ENCODE data around the gene MUC4. TPM values are rescaled to one million over a fixed set of nuclear protein-coding genes. Genes with fewer than 3 reads are reported as not detected.

The MUC4 gene
- total and polyA plus RNA-seq, 9 of the 15 experiments (the other 6 are each of a cell fraction or from before 2014, with no cell fraction given) = under 0.01 to 0.21 (median 0.10) TPM; not detected in 4

DNA sequence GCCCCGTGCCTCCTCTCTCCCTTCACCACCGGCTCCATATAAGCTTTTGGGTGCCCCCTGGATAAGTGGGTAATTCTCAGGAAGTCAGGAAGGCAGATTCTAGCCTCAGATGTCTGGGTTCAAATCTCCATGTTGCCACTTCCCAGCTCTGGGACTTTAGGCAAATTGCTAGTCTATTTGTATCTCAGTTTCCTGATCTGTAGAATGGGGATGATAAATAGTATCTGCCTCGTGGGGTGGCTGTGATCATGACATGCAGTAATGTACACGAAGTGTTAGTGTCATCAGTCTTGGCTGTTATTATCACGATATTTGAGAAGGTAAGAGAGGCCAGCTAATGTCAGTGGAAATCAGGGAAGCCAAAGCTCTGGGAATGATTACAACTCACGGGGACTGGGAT lies 43.3 kb downstream of the MUC4 start (continued):
- TF ChIP-seq, protein P1, sequence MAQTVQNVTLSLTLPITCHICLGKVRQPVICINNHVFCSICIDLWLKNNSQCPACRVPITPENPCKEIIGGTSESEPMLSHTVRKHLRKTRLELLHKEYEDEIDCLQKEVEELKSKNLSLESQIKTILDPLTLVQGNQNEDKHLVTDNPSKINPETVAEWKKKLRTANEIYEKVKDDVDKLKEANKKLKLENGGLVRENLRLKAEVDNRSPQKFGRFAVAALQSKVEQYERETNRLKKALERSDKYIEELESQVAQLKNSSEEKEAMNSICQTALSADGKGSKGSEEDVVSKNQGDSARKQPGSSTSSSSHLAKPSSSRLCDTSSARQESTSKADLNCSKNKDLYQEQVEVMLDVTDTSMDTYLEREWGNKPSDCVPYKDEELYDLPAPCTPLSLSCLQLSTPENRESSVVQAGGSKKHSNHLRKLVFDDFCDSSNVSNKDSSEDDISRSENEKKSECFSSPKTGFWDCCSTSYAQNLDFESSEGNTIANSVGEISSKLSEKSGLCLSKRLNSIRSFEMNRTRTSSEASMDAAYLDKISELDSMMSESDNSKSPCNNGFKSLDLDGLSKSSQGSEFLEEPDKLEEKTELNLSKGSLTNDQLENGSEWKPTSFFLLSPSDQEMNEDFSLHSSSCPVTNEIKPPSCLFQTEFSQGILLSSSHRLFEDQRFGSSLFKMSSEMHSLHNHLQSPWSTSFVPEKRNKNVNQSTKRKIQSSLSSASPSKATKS (CRISPR knock-in tag; IDR thresholded peaks at IDR 0.05) = no peak
- peak; percentile 88 for TF ChIP-seq RBM25 (IDR thresholded peaks at IDR 0.05; ENCODE audit: low read depth, low read length, severe bottlenecking)

DNA sequence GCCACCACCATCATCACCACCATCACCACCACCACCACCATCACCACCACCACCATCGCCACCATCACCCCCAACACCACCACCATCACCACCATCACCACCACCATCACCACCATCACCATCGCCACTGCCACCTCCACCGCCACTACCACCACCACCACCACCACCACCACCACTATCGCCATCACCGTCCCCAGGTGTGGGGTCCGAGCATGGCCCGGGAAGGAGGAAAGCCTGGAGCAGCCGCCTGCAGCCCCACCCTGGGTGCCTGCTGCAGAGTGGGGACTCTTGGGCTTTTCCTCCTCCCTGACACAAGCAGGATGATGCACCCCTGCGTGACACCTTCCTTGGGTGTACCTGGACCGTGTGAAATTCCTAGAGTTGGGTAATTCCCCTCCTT lies 43.9 kb downstream of the MUC4 start:
- no peak overlapping the region for H3K4me3 ChIP-seq
- ATAC-seq (no peak), FAIRE-seq (no peak), DNase-seq (ENCODE audit: extremely low read depth in 1 of 4, low spot score in 3 of 4) (no peak)
- 0 out of 2 replicates have a peak, but pooled peaks cover 4% of the 10 kb centered on the region for H4K20me1 ChIP-seq (replicated peaks; ENCODE audit: control insufficient read depth, insufficient read depth, low read length)
- in situ Hi-C loops (cut with MboI) (no loop called here), intact Hi-C loops (cut with micrococcal nuclease) (no loop called here)
- H3K4me1 ChIP-seq (replicated peaks in 1 of 2; ENCODE audit: control insufficient read depth in 2 of 2, insufficient read depth in 2 of 2, low read length in 2 of 2) = peaks cover 0 to 10% of the 10 kb centered on the region in 2 experiments; a peak in 2 of 5 replicates
- no peak overlapping the region for H3K4me2 ChIP-seq (ENCODE audit: insufficient read depth, low read length)
- BruUV-seq (replicated peaks) = no TSS peak
- no peak overlapping the region for H2AFZ ChIP-seq (ENCODE audit: low read depth, low read length)
- no peaks in the 10 kb centered on the region for H3K9me3 ChIP-seq (replicated peaks; ENCODE audit: control insufficient read depth, insufficient read depth, low read depth, low read length)
- under 1% methylated on average over 10 of the region's 10 CpGs for WGBS (ENCODE audit: insufficient coverage, low coverage, missing lambda C conversion rate)
- peaks cover 15 to 78% of the 10 kb centered on the region in 2 experiments; a peak in 4 of 5 replicates for H3K27me3 ChIP-seq (ENCODE audit: control insufficient read depth in 2 of 2, insufficient read depth in 2 of 2, low read length in 2 of 2)
- H3K27ac ChIP-seq (ENCODE audit: extremely low read depth, low read depth, low read length) = no peak overlapping the region
- H3K36me3 ChIP-seq (ENCODE audit: control insufficient read depth, insufficient read depth, low read length) = no peaks in the 10 kb centered on the region
- POLR2A ChIA-PET = no interaction called here
- CTCF ChIA-PET (ENCODE audit: low intra/inter-chr PET ratio) = no interaction called here
- H3K9ac ChIP-seq (ENCODE audit: insufficient read depth in 1 of 2, low read depth in 2 of 2, low read length in 2 of 2) = no peak overlapping the region
- H3K9me1 ChIP-seq (ENCODE audit: control insufficient read depth, insufficient read depth, low read length) = no peaks in the 10 kb centered on the region
- no peak for TF ChIP-seq HOXB6 (CRISPR knock-in tag; IDR thresholded peaks at IDR 0.05; ENCODE audit: borderline replicate concordance)
- TF ChIP-seq BDP1 (IDR thresholded peaks at IDR 0.05; ENCODE audit: insufficient read depth, insufficient read length) = no peak
- TF ChIP-seq, protein P2, sequence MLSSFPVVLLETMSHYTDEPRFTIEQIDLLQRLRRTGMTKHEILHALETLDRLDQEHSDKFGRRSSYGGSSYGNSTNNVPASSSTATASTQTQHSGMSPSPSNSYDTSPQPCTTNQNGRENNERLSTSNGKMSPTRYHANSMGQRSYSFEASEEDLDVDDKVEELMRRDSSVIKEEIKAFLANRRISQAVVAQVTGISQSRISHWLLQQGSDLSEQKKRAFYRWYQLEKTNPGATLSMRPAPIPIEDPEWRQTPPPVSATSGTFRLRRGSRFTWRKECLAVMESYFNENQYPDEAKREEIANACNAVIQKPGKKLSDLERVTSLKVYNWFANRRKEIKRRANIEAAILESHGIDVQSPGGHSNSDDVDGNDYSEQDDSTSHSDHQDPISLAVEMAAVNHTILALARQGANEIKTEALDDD (IDR thresholded peaks at IDR 0.05) = no peak
- no peak for TF ChIP-seq KHSRP (IDR thresholded peaks at IDR 0.05)
- TF ChIP-seq COPS2 (conservative IDR thresholded peaks at IDR 0.05) = no peak
- no peak for TF ChIP-seq GTF2F1 (IDR thresholded peaks at IDR 0.05; ENCODE audit: low read depth, low read length)
- TF ChIP-seq NCOA4 (IDR thresholded peaks at IDR 0.05; ENCODE audit: partially characterized antibody) = no peak
- no peak for TF ChIP-seq KLF13 (tag; IDR thresholded peaks at IDR 0.05; ENCODE audit: borderline replicate concordance, low read depth)
- TF ChIP-seq SP2 (IDR thresholded peaks at IDR 0.05; ENCODE audit: extremely low read depth, low read depth, low read length, poor library complexity, severe bottlenecking) = no peak
- no peak for TF ChIP-seq BHLHE40 (IDR thresholded peaks at IDR 0.05; ENCODE audit: low read length)
- no peak for TF ChIP-seq GTF2E2 (tag; IDR thresholded peaks at IDR 0.05)
- no peak for TF ChIP-seq SRSF1 (IDR thresholded peaks at IDR 0.05; ENCODE audit: low read depth, low read length)
- no peak for TF ChIP-seq ZNF699 (CRISPR knock-in tag; IDR thresholded peaks at IDR 0.05; ENCODE audit: insufficient replicate concordance)
- TF ChIP-seq RBBP5 (IDR thresholded peaks at IDR 0.05; ENCODE audit: borderline replicate concordance, insufficient read depth, low read length, poor library complexity, severe bottlenecking) = no peak
- TF ChIP-seq TRIM24 (IDR thresholded peaks at IDR 0.05) = no peak
- no peaks in the 10 kb centered on the region for H3K79me2 ChIP-seq (ENCODE audit: control insufficient read depth, insufficient read depth, low read length)

Data from K562 (cell line).